Measurements from ENCODE around the gene TOM1L2.
"Not testable (repeated sequence)": the region's sequence is repeated elsewhere in the genome, so short reads cannot be mapped to it uniquely, and the experiment has no call there.

TOM1L2 gene

GRCh38 chr17:17810895-17811248, 161.3 kb downstream of the TOM1L2 start:
- DNase-seq (ENCODE audit: low read depth in 3 of 3, low spot score in 1 of 3) = no peak

- DNase-seq (ENCODE audit: low read depth in 3 of 3, low spot score in 1 of 3) = no peak
Measured at GRCh38 chr17:17810084-17810894, 161.9 kb downstream of the TOM1L2 start.

DNA sequence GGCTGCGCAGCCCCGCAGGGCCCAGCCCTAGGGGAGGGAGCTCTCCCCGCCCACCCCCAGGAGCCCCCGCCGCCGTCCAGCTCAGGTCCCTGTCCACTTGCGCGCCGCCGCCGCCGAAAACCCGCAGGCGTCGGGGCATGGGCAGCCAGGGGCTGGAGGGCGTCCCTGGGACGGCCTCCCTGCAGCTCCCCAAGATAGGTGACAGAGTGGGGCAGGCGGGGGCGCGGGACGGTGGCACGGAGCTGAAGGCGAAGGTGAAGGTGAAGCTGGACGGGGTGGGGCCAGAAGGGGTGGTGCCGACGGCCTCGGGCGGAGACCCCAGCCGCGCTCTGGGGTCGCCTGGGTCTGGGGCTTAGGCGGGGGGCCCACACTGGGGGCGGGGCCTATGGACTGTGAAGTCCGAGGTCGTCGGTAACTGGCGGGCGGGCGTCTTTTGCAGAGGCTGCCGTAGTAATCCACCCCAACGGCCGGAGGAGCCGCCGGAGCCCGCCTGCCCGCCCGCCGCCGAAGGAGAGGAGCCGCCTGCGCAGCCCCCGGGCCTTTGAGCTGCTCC, 162.6 kb downstream of the TOM1L2 start:
- no peak for DNase-seq (ENCODE audit: low read depth in 3 of 3, low spot score in 1 of 3)

GRCh38 chr17:17808706-17809432, 163.3 kb downstream of the TOM1L2 start:
- DNase-seq (ENCODE audit: low read depth in 3 of 3, low spot score in 1 of 3) = no peak

DNA sequence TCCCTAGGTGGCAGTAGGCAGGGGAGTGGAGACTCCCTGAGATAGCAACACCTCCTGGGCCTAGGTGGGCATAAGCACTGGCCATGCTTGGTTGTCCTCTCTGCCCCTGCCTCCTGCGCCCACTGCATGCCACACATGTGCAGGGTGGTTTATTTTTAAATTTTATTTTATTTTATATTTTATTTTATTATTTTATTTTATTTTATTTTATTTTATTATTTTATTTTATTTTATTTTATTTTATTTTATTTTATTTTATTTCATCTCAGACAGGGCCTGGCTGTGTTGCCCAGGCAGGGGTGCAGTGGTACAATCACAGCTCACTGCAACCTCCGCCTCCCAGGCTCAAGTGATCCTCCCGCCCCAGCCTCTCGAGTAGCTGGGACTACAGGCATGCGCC, 164.0 kb downstream of the TOM1L2 start:
- DNase-seq (ENCODE audit: low read depth in 3 of 3, low spot score in 1 of 3) = not testable (repeated sequence)

- no peak for DNase-seq (ENCODE audit: low read depth in 3 of 3, low spot score in 1 of 3)
Measured at GRCh38 chr17:17807440-17807839, 164.8 kb downstream of the TOM1L2 start.

- no peak for DNase-seq (ENCODE audit: low read depth in 3 of 3, low spot score in 1 of 3)
Measured at GRCh38 chr17:17806611-17807274, 165.5 kb downstream of the TOM1L2 start.

DNA sequence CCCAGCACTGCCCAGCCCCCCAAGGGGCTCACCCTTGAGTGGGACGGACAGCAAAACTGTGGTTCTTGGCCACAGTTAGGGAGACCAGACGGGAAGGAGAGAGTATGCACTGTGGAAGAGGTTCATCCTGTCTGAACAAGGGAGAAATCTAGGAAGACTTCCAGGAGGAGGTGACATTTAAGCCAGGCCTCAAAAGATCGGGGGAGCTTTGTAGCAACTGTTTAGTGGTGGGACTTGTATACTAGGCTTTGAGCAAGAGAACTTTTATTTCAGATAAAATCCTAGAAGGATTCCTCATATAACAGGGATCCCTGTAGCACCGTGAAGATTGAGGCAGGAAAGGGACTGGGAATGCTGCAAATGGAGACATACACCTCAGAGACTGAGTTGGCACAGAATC, 166.2 kb downstream of the TOM1L2 start:
- no peak for DNase-seq (ENCODE audit: low read depth in 3 of 3, low spot score in 1 of 3)

GRCh38 chr17:17805575-17805974, 166.6 kb downstream of the TOM1L2 start:
- no peak for DNase-seq (ENCODE audit: low read depth in 3 of 3, low spot score in 1 of 3)

GRCh38 chr17:17804007-17804406, 168.2 kb downstream of the TOM1L2 start:
- no peak for DNase-seq (ENCODE audit: low read depth in 3 of 3, low spot score in 1 of 3)

DNA sequence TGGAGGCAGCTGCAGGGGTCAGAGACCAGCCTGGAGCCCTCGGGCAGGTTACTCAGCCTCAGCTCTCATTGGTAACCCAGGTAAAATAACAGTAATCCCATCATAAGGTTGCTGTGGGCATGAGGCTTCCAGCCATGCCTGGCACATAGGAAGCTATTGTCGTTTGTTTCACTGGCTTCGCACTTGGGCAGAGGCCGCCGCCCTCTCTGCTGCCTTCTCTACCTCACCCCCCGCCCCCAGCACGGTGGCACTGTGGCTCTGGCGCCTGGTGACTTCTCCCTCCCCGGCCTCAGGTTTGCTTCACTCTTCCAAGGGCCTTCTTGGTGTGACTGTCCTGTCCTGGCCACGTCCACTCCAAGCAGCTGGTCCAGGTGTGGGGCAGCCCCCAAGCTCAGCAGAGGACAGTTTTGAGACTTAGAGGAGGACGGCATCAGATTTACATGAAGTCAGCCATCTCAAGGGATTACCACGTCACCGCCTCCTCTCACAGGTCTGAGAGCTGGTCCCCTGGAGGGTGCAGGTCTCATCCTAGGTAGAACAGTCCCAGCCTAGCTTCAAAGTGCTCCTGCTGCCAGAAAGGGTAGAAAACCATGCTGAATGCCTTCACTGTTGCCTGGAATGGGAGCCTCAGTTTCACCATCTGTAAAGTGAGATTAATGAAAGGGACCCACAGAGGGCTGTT, 170.3 kb downstream of the TOM1L2 start:
- DNase-seq (ENCODE audit: low read depth in 3 of 3, low spot score in 1 of 3) = no peak

GRCh38 chr17:17800504-17801021, 171.6 kb downstream of the TOM1L2 start:
- no peak for DNase-seq (ENCODE audit: low read depth in 3 of 3, low spot score in 1 of 3)

DNA sequence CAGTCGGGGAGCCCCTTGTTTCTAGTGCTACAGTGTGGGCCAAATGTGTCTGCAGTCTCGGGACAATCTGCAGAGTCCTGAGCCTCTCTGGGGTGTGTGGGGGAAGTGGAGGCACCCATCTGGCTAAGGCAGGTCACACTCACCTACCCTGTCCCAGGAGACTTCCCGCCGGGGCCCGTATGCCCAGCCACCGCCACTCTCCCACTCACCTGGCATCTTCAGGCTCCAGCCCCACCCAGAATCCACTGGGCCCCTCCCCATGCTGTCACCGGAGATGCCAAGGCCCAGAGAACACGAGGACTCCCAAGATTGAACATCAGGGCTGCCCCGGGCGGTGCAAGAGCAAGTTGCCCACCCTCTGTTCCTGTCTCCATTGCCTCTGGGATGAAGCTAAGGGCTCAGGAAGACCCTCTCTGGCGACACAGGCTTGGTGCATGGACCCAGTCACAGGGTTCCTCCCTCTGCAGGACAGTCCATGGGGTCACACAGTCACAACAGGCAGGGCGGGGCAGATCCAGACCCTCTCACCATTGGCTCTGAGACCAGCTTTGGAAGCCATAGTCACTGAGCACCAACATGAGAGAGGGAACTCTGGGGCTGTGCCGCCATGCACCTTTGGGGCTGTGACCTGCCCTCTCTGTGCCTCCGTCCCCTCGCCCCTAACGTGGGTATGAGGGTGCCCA, 173.5 kb downstream of the TOM1L2 start:
- DNase-seq (ENCODE audit: low read depth in 3 of 3, low spot score in 1 of 3) = no peak

- no peak for DNase-seq (ENCODE audit: low read depth in 3 of 3, low spot score in 1 of 3)
Measured at GRCh38 chr17:17798010-17798556, 174.1 kb downstream of the TOM1L2 start.

DNA sequence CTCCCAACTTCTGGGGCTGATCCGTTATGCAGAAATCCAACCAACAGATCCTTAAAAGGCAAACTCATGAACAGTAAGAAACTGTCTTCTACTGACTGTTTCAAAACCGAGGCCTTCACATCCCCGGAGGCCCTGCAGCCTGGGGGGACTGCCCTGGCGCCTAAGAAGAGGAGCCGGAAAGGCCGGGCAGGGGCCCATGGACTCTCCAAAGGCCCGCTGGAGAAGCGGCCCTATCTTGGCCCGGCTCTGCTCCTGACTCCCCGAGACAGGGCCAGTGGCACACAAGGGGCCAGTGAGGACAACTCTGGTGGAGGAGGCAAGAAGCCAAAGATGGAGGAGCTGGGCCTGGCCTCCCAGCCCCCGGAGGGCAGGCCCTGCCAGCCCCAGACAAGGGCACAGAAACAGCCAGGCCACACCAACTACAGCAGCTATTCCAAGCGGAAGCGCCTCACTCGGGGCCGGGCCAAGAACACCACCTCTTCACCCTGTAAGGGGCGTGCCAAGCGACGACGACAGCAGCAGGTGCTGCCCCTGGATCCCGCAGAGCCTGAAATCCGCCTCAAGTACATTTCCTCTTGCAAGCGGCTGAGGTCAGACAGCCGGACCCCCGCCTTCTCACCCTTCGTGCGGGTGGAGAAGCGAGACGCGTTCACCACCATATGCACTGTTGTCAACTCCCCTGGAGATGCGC, 174.9 kb downstream of the TOM1L2 start:
- no peak for DNase-seq (ENCODE audit: low read depth in 3 of 3, low spot score in 1 of 3)

- no peak for DNase-seq (ENCODE audit: low read depth in 3 of 3, low spot score in 1 of 3)
Measured at GRCh38 chr17:17796787-17797061, 175.5 kb downstream of the TOM1L2 start.

DNA sequence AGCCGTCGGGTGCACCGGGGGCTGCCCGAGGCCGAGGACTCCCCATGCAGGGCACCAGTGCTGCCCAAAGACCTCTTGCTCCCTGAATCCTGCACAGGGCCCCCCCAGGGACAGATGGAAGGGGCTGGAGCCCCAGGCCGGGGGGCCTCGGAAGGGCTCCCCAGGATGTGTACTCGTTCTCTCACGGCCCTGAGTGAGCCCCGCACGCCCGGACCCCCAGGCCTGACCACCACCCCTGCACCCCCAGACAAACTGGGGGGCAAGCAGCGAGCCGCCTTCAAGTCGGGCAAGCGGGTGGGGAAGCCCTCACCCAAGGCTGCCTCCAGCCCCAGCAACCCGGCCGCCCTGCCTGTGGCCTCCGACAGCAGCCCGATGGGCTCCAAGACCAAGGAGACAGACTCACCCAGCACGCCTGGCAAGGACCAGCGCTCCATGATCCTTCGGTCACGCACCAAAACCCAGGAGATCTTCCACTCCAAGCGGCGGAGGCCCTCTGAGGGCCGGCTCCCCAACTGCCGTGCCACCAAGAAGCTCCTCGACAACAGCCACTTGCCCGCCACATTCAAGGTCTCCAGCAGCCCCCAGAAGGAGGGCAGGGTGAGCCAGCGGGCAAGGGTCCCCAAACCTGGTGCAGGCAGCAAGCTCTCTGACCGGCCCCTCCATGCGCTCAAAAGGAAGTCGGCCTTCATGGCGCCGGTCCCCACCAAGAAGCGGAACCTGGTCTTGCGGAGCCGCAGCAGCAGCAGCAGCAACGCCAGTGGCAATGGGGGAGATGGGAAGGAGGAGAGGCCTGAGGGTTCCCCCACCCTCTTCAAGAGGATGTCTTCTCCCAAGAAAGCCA, 176.0 kb downstream of the TOM1L2 start:
- DNase-seq (ENCODE audit: low read depth in 3 of 3, low spot score in 1 of 3) = no peak

DNA sequence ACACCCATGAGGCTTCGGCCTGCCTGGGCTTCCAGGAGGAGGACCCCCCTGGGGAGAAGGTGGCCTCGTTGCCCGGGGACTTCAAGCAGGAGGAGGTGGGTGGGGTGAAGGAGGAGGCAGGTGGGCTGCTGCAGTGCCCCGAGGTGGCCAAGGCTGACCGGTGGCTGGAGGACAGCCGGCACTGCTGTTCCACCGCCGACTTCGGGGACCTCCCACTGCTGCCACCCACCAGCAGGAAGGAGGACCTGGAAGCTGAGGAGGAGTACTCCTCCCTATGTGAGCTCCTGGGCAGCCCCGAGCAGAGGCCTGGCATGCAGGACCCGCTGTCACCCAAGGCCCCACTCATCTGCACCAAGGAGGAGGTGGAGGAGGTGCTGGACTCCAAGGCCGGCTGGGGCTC, 176.9 kb downstream of the TOM1L2 start:
- no peak for DNase-seq (ENCODE audit: low read depth in 3 of 3, low spot score in 1 of 3)

GRCh38 chr17:17794382-17794781, 177.8 kb downstream of the TOM1L2 start:
- DNase-seq (ENCODE audit: low read depth in 3 of 3, low spot score in 1 of 3) = no peak

Measured in stimulated activated CD4-positive, alpha-beta T cell treated with anti-CD3 and anti-CD28 coated beads, TNF-alpha, amount 100 ng/mL, for 1 hour (primary cell).